Suppressor macrophage (primary cell): ENCODE measurements around the gene HSD17B11.
"Not testable (repeated sequence)": the region's sequence is repeated elsewhere in the genome, so short reads cannot be mapped to it uniquely, and the experiment has no call there.

ENCODE experiments used
- DNase-seq, 4 experiments: peaks; one replicate each; pipeline ENCODE4 v3.0.0-alpha.2; 2020 to 2022
- total RNA-seq, 17 experiments: gene quantifications; one replicate each; lab custom pipeline; 2026; ENCODE audit warnings: mixed read lengths in 6 of 17, inconsistent platforms in 3 of 17; lab: John Stamatoyannopoulos, UW

HSD17B11 gene, protein sequence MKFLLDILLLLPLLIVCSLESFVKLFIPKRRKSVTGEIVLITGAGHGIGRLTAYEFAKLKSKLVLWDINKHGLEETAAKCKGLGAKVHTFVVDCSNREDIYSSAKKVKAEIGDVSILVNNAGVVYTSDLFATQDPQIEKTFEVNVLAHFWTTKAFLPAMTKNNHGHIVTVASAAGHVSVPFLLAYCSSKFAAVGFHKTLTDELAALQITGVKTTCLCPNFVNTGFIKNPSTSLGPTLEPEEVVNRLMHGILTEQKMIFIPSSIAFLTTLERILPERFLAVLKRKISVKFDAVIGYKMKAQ
- 32.9 to 107 (median 64.5) reads per million in 17 experiments for total RNA-seq

GRCh38 chr4:87390891-87391575 lies at the start of gene HSD17B11:
Gene HSD17B11 (minus strand): TSS chr4:87391188. CDS start chr4:87391070, 118 bp downstream.
- DNase-seq: peak; percentile 96 to 98 (median 96)

DNA sequence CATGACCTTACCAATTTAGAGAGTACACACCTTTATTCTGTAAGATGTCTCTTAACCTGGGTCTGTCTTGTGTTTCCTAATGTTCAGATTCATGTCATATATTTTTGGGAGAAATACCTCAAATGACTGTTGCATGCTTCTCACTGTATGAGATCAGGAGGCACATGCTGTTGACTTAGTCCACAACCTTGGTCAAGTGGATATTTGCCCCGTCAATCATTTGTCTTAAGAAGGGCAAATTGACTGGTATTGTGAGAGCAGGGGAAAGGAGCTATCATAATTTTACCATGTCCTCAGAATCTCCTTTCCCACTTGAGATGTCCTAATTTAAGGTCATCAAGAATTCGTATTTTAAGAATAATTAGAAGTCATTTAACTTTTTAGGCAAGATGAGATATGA lies 42.4 kb upstream of the HSD17B11 start:
- no peak for DNase-seq

DNA sequence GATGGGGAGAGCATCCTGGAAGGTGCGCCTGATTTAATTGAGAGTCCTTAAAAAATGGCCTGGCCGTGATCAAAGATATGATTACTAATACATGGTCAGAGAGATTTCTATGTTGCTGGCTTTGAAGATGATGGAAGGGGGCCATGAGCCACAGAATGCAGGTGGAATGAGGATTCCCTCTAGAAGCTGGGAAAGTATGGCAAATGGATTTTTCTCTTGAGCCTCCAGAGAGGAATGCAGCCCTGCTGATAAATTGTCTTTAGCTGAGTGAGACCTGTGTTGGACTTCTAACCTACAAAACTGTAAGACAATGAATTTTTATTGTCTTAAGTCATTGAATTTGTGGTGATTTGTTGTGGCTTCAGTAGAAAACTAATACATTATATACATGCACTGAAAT lies 39.0 kb upstream of the HSD17B11 start:
- no peak for DNase-seq

GRCh38 chr4:87428979-87429378 lies 38.0 kb upstream of the HSD17B11 start:
- no peak for DNase-seq

GRCh38 chr4:87427518-87427868 lies 36.5 kb upstream of the HSD17B11 start:
- DNase-seq: no peak

DNA sequence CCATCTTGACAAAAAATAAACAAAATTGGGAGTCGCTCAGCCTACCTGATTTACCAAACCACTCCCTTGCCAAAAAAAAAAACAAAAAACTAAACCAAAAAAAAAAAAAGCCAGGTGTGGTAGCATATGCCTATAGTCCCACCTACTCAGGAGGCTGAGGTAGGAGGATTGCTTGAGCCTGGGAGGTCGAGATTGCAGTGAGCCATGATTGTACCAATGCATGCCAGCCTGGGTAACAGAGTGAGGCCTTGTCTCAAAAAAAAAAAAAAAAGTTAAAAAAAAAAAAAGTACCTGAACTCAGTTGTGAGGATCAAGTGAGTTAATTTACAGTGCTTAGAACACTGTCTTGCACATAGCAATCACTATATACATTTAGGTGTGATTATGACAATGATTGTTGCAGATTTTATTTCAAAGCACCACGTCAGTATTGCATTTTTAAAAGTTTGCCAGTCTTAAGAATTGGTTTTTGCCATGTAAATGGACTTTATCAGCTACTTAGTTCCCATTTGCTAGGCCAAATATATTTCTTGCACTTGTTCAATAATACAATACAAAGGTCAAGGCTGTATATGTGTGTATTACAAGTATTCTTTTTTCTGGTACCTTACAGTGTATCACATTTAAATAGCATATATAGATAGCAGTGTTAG lies 36.0 kb upstream of the HSD17B11 start:
- no peak for DNase-seq

- no peak for DNase-seq
Measured at GRCh38 chr4:87425711-87426110, 34.7 kb upstream of the HSD17B11 start.

- not testable (repeated sequence) for DNase-seq
Measured at GRCh38 chr4:87424099-87424543, 33.1 kb upstream of the HSD17B11 start.

DNA sequence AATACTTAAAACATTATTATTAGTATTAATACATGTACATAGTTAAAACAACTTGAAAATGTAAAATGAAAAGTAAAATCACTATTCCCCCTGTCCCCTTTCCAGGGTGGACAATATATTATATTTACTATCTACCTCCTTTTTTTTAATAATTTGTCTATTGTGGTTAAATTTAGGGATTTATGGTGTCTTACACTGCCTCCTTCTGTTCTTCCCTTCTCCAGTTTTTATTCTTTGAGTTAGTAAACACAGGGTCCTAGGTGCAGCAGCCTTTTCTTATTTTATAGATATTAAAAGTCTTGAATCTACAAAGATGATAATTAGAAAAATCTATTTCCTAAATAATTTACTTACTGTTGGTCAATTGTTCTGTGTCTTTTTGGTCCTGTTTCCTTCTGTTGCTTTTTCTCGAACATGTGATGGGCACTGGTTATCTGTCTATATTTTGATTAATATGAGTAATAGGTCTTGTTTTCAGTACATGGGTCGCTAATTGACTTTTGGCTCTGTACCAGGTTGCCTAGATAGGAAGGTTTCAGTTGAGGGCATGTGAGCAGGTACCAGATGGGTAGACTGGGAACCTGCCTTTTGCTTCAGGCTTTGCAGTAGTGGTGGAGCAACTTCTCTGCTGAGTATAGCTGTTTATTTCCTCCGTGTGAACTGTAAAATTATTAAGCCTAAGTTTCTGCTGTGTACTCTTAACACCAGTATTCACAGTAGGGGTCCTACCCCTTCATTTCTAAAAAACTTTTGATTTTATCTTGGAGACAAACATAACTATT lies 32.5 kb upstream of the HSD17B11 start:
- DNase-seq: peak in 1 of 4 experiments; percentile 8

DNA sequence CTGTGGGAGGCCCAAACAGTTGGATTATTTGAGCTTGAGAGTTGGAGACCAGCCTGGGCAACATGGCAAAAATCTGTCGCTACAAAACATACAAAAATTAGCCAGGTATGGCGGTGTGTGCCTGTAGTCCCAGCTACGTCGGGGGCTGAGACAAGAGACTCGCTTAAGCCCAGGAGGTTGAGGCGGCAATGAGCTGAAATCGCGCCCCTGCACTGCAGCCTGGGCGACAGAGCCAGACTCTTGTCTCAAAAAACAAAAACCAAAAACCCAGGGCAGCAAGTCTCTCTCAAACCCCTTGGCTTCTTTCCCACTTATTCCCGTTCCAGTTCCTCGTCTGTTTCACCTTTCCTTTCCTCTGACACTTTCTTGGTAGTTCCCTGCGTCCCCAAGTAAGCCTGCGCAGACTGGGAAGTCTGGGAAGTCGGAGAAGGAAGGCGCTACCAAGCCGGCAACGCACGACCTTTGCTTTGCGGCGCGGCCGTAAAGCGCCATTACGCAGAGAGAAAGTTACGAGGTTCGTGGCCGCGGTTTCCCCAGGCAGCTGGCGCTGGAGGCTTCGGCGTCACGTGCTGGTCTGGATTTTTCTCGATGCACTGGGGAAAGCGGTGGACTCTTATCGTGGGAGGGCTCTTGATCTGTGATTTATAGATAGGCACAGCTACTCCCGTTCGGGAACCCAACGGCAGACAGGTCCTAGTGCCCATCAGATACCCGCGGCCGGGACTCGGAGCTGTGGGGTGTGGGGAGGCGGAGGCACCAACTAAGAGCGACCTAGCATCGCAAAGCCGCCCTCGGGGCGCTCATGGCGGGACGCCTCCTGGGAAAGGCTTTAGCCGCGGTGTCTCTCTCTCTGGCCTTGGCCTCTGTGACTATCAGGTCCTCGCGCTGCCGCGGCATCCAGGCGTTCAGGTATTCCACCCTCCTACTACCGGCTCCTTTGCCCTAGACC lies 31.4 kb upstream of the HSD17B11 start, which contains the start of gene NUDT9:
NUDT9 (plus strand) TSS at position 470 of the 949 bp plus-strand sequence; CDS start at position 803, 333 bp downstream.
- peak; percentile 93 to 95 (median 94) for DNase-seq

DNA sequence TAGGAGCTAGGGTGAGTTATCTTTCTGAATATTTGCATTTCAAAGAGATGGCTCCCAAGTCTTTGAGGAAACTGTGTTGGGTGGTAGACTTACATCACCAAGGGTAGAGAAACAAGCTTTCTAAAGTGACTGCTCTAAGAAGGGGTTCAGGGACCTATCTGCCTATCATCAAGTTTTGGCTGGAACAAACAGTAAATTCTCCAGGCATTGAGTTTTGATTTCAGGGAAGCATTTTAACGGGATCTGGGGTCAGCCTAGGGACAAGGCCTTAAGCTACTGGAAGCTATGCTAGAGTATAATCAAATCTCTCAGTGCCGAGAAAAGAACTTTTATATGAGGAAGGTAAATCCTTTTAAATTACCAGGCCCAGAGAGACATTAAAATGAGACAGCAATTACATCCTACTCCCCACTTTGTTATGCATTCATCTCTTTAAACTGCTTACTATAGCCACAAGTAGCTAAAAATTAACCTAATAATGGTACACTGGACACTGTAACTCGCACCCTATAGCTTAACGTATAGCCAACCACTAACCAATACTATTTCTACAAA lies 29.4 kb upstream of the HSD17B11 start:
- no peak for DNase-seq

DNA sequence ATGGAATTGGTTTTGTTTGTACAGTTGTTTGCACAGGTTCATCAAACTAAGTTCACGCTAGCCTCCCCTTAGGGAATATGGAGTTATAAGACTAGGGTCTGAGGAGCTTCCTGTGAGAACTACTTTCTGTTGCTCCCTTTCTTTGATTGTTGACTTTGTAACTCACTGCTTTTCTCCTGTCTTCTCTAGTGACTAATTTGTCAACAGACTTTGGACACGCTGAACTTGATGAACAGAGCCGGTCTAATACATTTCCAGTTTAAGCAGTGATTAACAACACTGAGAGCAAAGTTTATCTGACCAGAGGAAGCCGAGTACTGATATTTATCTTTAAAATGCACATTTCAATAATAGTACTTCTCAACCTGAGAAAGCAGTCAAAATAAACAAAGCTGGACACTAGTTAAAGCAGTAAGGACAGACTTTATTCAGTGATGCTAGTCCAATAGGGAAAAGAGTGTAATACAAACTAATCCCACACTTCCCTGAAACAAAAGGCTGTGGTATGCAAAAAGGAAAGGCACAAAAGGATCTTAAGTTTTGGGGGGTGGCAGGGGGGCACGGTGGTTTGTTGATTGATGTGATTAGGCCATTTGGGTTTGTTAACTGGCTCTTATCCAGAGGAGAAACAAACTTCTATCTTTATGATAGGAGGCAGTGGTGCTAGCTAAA lies 28.7 kb upstream of the HSD17B11 start:
- DNase-seq: no peak

GRCh38 chr4:87418410-87418809 lies 27.4 kb upstream of the HSD17B11 start:
- not testable (repeated sequence) for DNase-seq

GRCh38 chr4:87416965-87417364 lies 26.0 kb upstream of the HSD17B11 start:
- no peak for DNase-seq

- no peak for DNase-seq
Measured at GRCh38 chr4:87414816-87415215, 23.8 kb upstream of the HSD17B11 start.

GRCh38 chr4:87410679-87411078 lies 19.7 kb upstream of the HSD17B11 start:
- DNase-seq: no peak

- DNase-seq: no peak
Measured at GRCh38 chr4:87410157-87410556, 19.2 kb upstream of the HSD17B11 start.

DNA sequence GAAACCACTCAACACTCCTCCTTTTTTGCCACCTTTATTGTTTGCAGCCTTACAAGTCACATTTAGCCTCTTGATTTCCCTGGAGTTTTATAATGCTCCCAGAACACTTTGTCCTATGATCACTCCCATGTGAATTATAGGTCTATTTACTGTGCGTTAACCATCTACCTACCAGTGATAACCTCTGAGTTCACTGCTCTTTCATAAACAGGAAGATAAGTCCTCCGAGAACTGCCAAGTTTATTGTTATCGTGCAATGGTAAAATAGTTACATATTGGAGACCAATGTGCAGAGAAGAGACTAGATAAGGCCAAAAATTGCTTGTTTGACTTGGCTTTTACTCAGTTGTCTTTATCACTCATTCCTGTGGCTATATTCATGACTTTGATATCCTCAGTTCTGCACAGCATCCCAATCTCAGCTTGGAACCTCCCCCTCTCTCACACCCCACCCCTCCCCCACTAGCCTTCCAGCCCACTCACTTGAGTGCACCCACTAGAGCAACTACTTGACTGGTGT lies 18.5 kb upstream of the HSD17B11 start:
- DNase-seq: no peak

- DNase-seq: not testable (repeated sequence)
Measured at GRCh38 chr4:87406902-87407301, 15.9 kb upstream of the HSD17B11 start.

- DNase-seq: peak in 2 of 4 experiments; percentile 17 to 23
Measured at GRCh38 chr4:87406462-87406861, 15.5 kb upstream of the HSD17B11 start.
